HEK293 (cell line): ENCODE results near the gene TTF2.
"Not testable (repeated sequence)": the region's sequence is repeated elsewhere in the genome, so short reads cannot be mapped to it uniquely, and the experiment has no call there.

Experiments
- CTCF ChIA-PET: fragments of 350-600 bp; formaldehyde crosslinking; extraction: SDS; loops from one replicate; lab custom pipeline; 2021; ENCODE audit warnings: antibody characterized with exemption; lab: Yijun Ruan, JAX
- POLR2A ChIA-PET: fragments of 300-600 bp; formaldehyde crosslinking; extraction: SDS; loops from one replicate; lab custom pipeline; 2020; ENCODE audit warnings: antibody characterized with exemption, inconsistent platforms; lab: Yijun Ruan, JAX
- H3K27ac ChIP-seq: fragments of 200-500 bp; sonication (Bioruptor generic); 2 replicates; pipeline ENCODE4 v1.5.1; 2014; ENCODE audit warnings: low read depth, low read length, control low read depth, inconsistent platforms; ENCODE audit errors: extremely low read depth
- H3K36me3 ChIP-seq, 2 experiments: fragments of 200-500 bp in 1 of 2; sonication (Bioruptor generic) in 1 of 2; 1 replicate in 1 of 2; 2 replicates in 1 of 2; pipeline ENCODE4 v1.5.1; 2014 to 2017; ENCODE audit warnings: inconsistent platforms in 2 of 2, low read length in 2 of 2; ENCODE audit not compliant: control insufficient read depth in 2 of 2, insufficient read depth in 1 of 2
- H3K4me1 ChIP-seq: fragments of 200-500 bp; sonication (Bioruptor generic); 2 replicates; pipeline ENCODE4 v1.5.1; 2014; ENCODE audit warnings: mild to moderate bottlenecking, low read length, inconsistent platforms; ENCODE audit not compliant: control insufficient read depth, insufficient read depth
- H3K4me3 ChIP-seq: 2 replicates; pipeline ENCODE4 v1.5.1; 2011; ENCODE audit warnings: low read depth, mild to moderate bottlenecking, control low read depth, low read length, moderate library complexity
- H3K9me3 ChIP-seq: fragments of 200-500 bp; sonication (Bioruptor generic); 2 replicates; pipeline ENCODE4 v1.5.1; 2014; ENCODE audit warnings: low read depth, low read length, inconsistent platforms; ENCODE audit not compliant: control insufficient read depth, insufficient read depth
- ATF2 ChIP-seq: fragments of 450-650 bp; formaldehyde crosslinking; IDR thresholded peaks from 2 replicates; pipeline ENCODE4 v1.5.1; 2016; ENCODE audit warnings: missing biosample characterization, missing genetic modification characterization, low read depth
- BCL11A ChIP-seq: fragments of 450-650 bp; formaldehyde crosslinking; IDR thresholded peaks from 2 replicates; pipeline ENCODE4 v1.5.1; 2016; ENCODE audit warnings: low read depth, missing biosample characterization, missing genetic modification characterization
- HOXD13 ChIP-seq: sonication (generic); formaldehyde crosslinking; IDR thresholded peaks from 2 replicates; pipeline ENCODE4 v1.8.0; 2022; ENCODE audit warnings: missing genetic modification reagents, borderline replicate concordance
- PRDM6 ChIP-seq: fragments of 450-650 bp; formaldehyde crosslinking; IDR thresholded peaks from 2 replicates; pipeline ENCODE4 v1.5.1; 2017; ENCODE audit warnings: missing biosample characterization, missing genetic modification characterization
- RBAK ChIP-seq: fragments of 450-650 bp; formaldehyde crosslinking; IDR thresholded peaks from 2 replicates; pipeline ENCODE4 v1.5.1; 2016; ENCODE audit warnings: missing biosample characterization, missing genetic modification characterization
- SALL2 ChIP-seq: fragments of 450-650 bp; formaldehyde crosslinking; IDR thresholded peaks from 2 replicates; pipeline ENCODE4 v1.5.0; 2017; ENCODE audit warnings: missing biosample characterization, mild to moderate bottlenecking, missing genetic modification characterization, borderline replicate concordance
- TSHZ1 ChIP-seq: fragments of 450-650 bp; formaldehyde crosslinking; IDR thresholded peaks from 2 replicates; pipeline ENCODE4 v1.5.1; 2016; ENCODE audit warnings: missing biosample characterization, missing genetic modification characterization, borderline replicate concordance
- ZBTB8A ChIP-seq: fragments of 450-650 bp; formaldehyde crosslinking; IDR thresholded peaks from 2 replicates; pipeline ENCODE4 v1.5.1; 2016; ENCODE audit warnings: missing biosample characterization, missing genetic modification characterization
- ZNF121 ChIP-seq: fragments of 450-650 bp; formaldehyde crosslinking; IDR thresholded peaks from 2 replicates; pipeline ENCODE4 v1.5.1; 2016; ENCODE audit warnings: missing biosample characterization, missing genetic modification characterization
- ZNF155 ChIP-seq: fragments of 450-650 bp; formaldehyde crosslinking; IDR thresholded peaks from 2 replicates; pipeline ENCODE4 v1.5.1; 2016; ENCODE audit warnings: missing biosample characterization, missing genetic modification characterization
- ZNF174 ChIP-seq: fragments of 450-650 bp; formaldehyde crosslinking; IDR thresholded peaks from 2 replicates; pipeline ENCODE4 v1.5.0; 2017; ENCODE audit warnings: missing biosample characterization, mild to moderate bottlenecking, missing genetic modification characterization
- ZNF175 ChIP-seq: fragments of 450-650 bp; formaldehyde crosslinking; IDR thresholded peaks from 2 replicates; pipeline ENCODE4 v1.5.1; 2016; ENCODE audit warnings: missing biosample characterization, missing genetic modification characterization
- ZNF184 ChIP-seq: fragments of 450-650 bp; IDR thresholded peaks from 2 replicates; pipeline ENCODE4 v1.5.1; 2018; ENCODE audit warnings: missing biosample characterization, mild to moderate bottlenecking, missing genetic modification characterization
- ZNF23 ChIP-seq: fragments of 450-650 bp; formaldehyde crosslinking; IDR thresholded peaks from 2 replicates; pipeline ENCODE4 v1.5.1; 2016; ENCODE audit warnings: missing biosample characterization, missing genetic modification characterization, borderline replicate concordance
- ZNF280D ChIP-seq: fragments of 450-650 bp; formaldehyde crosslinking; IDR thresholded peaks from 2 replicates; pipeline ENCODE4 v1.5.1; 2016; ENCODE audit warnings: missing biosample characterization, missing genetic modification characterization
- ZNF335 ChIP-seq: fragments of 450-650 bp; formaldehyde crosslinking; conservative IDR thresholded peaks from 2 replicates; pipeline ENCODE4 v1.5.1; 2016; ENCODE audit warnings: missing biosample characterization, missing genetic modification characterization
- ZNF37A ChIP-seq: fragments of 450-650 bp; IDR thresholded peaks from 2 replicates; pipeline ENCODE4 v1.5.1; 2018; ENCODE audit warnings: missing biosample characterization, missing genetic modification characterization
- ZNF394 ChIP-seq: fragments of 450-650 bp; formaldehyde crosslinking; IDR thresholded peaks from 2 replicates; pipeline ENCODE4 v1.5.1; 2016; ENCODE audit warnings: missing biosample characterization, missing genetic modification characterization, mild to moderate bottlenecking, moderate library complexity, borderline replicate concordance
- ZNF501 ChIP-seq: fragments of 450-650 bp; formaldehyde crosslinking; IDR thresholded peaks from 2 replicates; pipeline ENCODE4 v1.5.1; 2016; ENCODE audit warnings: missing biosample characterization, missing genetic modification characterization
- ZNF571 ChIP-seq: fragments of 450-650 bp; formaldehyde crosslinking; IDR thresholded peaks from 2 replicates; pipeline ENCODE4 v1.5.0; 2017; ENCODE audit warnings: missing biosample characterization, missing genetic modification characterization
- ZNF600 ChIP-seq: fragments of 450-650 bp; formaldehyde crosslinking; IDR thresholded peaks from 2 replicates; pipeline ENCODE4 v1.5.1; 2016; ENCODE audit warnings: missing biosample characterization, missing genetic modification characterization
- ZNF654 ChIP-seq: fragments of 450-650 bp; formaldehyde crosslinking; IDR thresholded peaks from 2 replicates; pipeline ENCODE4 v1.5.1; 2016; ENCODE audit warnings: low read depth, missing biosample characterization, missing genetic modification characterization
- ZNF768 ChIP-seq: fragments of 450-650 bp; formaldehyde crosslinking; IDR thresholded peaks from 2 replicates; pipeline ENCODE4 v1.5.1; 2018; ENCODE audit warnings: missing biosample characterization, mild to moderate bottlenecking, missing genetic modification characterization
- ZSCAN16 ChIP-seq: fragments of 450-650 bp; formaldehyde crosslinking; IDR thresholded peaks from 2 replicates; pipeline ENCODE4 v1.5.1; 2016; ENCODE audit warnings: missing biosample characterization, missing genetic modification characterization

TTF2 gene

GRCh38 chr1:117101858-117102257, 41.7 kb downstream of the TTF2 start:
- POLR2A ChIA-PET = interaction anchor here (0.6 kb wide), 1 partner anchor 157 kb away, joined by 4 read pairs; no protein-coding TSS in a partner anchor
- H3K9me3 ChIP-seq, CTCF ChIA-PET, H3K27ac ChIP-seq, H3K4me1 ChIP-seq, H3K4me3 ChIP-seq: not testable (repeated sequence)
- peaks cover 6 to 87% of the 10 kb centered on the region in 2 experiments; a peak in 2 of 3 replicates for H3K36me3 ChIP-seq
- TF ChIP-seq ZNF121 (tag by site-specific recombination) = peak; percentile 95

GRCh38 chr1:117104986-117105385, 44.9 kb downstream of the TTF2 start:
- Histone ChIP-seq H3K4me1 (no peaks in the 10 kb centered on the region), H3K27ac (no peak overlapping the region), H3K9me3 (no peaks in the 10 kb centered on the region), H3K36me3 (peaks cover 6 to 77% of the 10 kb centered on the region in 2 experiments; a peak in 2 of 3 replicates), H3K4me3 (no peak overlapping the region)
- CTCF ChIA-PET = no interaction called here
- POLR2A ChIA-PET = no interaction called here
- no peak for TF ChIP-seq ZNF335 (tag by site-specific recombination)
- no peak for TF ChIP-seq ZNF174 (tag by site-specific recombination)
- TF ChIP-seq ZNF175 (tag by site-specific recombination) = no peak
- no peak for TF ChIP-seq HOXD13 (CRISPR knock-in tag)
- TF ChIP-seq ZNF155 (tag by site-specific recombination) = no peak
- no peak for TF ChIP-seq SALL2 (tag by site-specific recombination)
- no peak for TF ChIP-seq ZNF184 (tag by site-specific recombination)
- no peak for TF ChIP-seq ZNF23 (tag by site-specific recombination)
- TF ChIP-seq BCL11A = no peak

- POLR2A ChIA-PET = no interaction called here
- Histone ChIP-seq H3K9me3 (no peaks in the 10 kb centered on the region), H3K4me1 (no peaks in the 10 kb centered on the region), H3K27ac (no peak overlapping the region), H3K36me3 (peaks cover 6 to 76% of the 10 kb centered on the region in 2 experiments; a peak in 2 of 3 replicates), H3K4me3 (no peak overlapping the region)
- CTCF ChIA-PET = no interaction called here
- TF ChIP-seq TSHZ1 = no peak
- TF ChIP-seq ZNF37A = no peak
- no peak for TF ChIP-seq ZSCAN16 (tag by site-specific recombination)
- no peak for TF ChIP-seq ZNF768 (tag by site-specific recombination)
- TF ChIP-seq RBAK (tag by site-specific recombination) = no peak
- no peak for TF ChIP-seq ZNF394 (tag by site-specific recombination)
- TF ChIP-seq ZNF280D (tag by site-specific recombination) = no peak
- no peak for TF ChIP-seq ZBTB8A (tag by site-specific recombination)
- no peak for TF ChIP-seq ZNF600
- TF ChIP-seq ZNF571 (tag by site-specific recombination) = no peak
- no peak for TF ChIP-seq ZNF501 (tag by site-specific recombination)
- TF ChIP-seq PRDM6 (tag by site-specific recombination) = no peak
- no peak for TF ChIP-seq ZNF654 (tag by site-specific recombination)
- TF ChIP-seq ATF2 (tag by site-specific recombination) = no peak
Measured at GRCh38 chr1:117105722-117106121, 45.6 kb downstream of the TTF2 start.
